IPS-20b (cell line): ENCODE results near the gene COL11A2.

Experiments
- H3K27ac ChIP-seq: one replicate; pipeline ENCODE4 v1.5.1; 2013; ENCODE audit warnings: low read length
- H3K27me3 ChIP-seq: 2 replicates; pipeline ENCODE4 v1.6.1; 2013; ENCODE audit warnings: mild to moderate bottlenecking, low read length, inconsistent platforms; ENCODE audit not compliant: insufficient read depth
- H3K36me3 ChIP-seq: 2 replicates; pipeline ENCODE4 v1.6.1; 2013; ENCODE audit warnings: low read depth, mild to moderate bottlenecking, inconsistent platforms, low read length, moderate library complexity; ENCODE audit not compliant: insufficient read depth
- H3K4me1 ChIP-seq: 2 replicates; pipeline ENCODE4 v1.6.1; 2013; ENCODE audit warnings: mild to moderate bottlenecking, control low read depth, inconsistent platforms, low read length, moderate library complexity; ENCODE audit not compliant: insufficient read depth
- H3K4me3 ChIP-seq: 2 replicates; pipeline ENCODE4 v1.5.1; 2013; ENCODE audit warnings: mild to moderate bottlenecking, low read length, inconsistent platforms
- H3K9ac ChIP-seq: 2 replicates; pipeline ENCODE4 v1.6.1; 2013; ENCODE audit warnings: low read depth, mild to moderate bottlenecking, inconsistent platforms, low read length, moderate library complexity
- H3K9me3 ChIP-seq: 2 replicates; pipeline ENCODE4 v1.6.1; 2013; ENCODE audit warnings: mild to moderate bottlenecking, low read depth, low read length, inconsistent platforms; ENCODE audit not compliant: insufficient read depth

The COL11A2 gene

DNA sequence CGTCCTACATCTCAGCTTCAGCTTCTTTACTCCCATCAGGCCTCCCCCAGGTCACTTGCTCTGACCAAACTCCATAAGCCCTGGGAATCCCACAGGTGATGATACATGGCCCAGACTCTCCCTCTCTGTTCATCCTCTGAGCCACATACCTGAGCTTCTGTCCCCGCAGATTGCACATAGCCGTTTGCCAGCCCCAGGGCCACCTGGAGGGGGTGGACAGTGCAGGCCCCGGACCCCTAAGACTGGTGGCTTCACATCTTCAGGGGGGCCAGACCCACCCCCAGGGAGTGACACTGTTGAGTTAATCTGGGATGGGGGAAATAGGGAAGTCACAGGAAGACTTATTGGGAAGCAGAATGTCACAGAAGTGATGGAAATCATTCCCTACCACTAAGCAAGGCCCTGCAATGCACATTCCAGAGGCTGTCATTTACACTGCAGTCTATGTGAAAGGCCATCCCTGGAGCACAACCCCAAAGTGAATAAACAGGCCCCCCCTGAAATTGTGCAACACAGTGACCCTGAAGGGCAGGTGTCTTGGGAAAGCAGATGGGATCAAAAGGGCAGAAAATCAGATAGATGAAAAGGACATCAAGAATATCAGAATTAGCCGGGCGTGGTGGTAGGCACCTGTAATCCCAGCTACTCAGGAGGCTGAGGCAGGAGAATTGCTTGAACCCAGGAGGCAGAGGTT, 6.0 kb upstream of the COL11A2 start:
- Histone ChIP-seq H3K36me3 (peaks cover 50% of the 10 kb centered on the region), H3K9me3 (no peaks in the 10 kb centered on the region), H3K4me3 (no peak overlapping the region), H3K4me1 (peaks cover 3% of the 10 kb centered on the region; the same call in 1 of the 2 replicates), H3K27me3 (no peaks in the 10 kb centered on the region), H3K27ac (no peak overlapping the region), H3K9ac (no peak overlapping the region)

DNA sequence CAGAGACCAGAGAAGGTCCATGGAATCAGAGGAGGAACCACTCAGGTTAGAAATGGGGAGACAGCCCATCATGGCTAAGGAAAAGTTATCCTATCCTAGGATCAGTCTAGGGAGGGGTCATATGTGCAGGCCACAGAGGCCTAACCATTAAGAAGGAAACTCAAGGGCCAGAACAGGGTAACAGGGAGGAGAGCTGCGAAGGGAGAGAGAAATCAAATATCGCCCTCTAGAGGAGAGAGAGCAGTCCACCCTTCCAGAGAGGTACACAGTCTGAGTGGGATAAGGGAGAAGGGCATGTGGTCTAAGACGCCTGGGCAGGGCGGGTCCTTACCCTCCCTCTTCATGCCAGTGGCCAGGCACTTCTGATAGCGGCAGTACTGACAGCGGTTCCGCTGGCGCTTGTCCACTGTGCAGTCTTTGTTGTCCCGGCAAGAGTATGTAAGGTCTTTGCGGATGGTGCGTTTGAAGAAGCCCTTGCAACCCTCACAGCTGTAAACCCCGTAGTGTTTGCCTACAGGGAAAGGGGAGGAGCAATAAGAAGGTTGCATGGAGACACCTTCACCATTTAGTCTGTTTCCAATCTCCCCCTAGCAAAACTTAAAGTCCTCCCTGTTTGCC, 5.3 kb upstream of the COL11A2 start:
- H3K36me3 ChIP-seq: peaks cover 42% of the 10 kb centered on the region
- H3K27me3 ChIP-seq: peaks cover 6% of the 10 kb centered on the region
- H3K9ac ChIP-seq: no peak overlapping the region
- no peak overlapping the region for H3K27ac ChIP-seq
- H3K4me1 ChIP-seq: peaks cover 3% of the 10 kb centered on the region; the same call in 1 of the 2 replicates
- no peaks in the 10 kb centered on the region for H3K9me3 ChIP-seq
- no peak overlapping the region for H3K4me3 ChIP-seq

DNA sequence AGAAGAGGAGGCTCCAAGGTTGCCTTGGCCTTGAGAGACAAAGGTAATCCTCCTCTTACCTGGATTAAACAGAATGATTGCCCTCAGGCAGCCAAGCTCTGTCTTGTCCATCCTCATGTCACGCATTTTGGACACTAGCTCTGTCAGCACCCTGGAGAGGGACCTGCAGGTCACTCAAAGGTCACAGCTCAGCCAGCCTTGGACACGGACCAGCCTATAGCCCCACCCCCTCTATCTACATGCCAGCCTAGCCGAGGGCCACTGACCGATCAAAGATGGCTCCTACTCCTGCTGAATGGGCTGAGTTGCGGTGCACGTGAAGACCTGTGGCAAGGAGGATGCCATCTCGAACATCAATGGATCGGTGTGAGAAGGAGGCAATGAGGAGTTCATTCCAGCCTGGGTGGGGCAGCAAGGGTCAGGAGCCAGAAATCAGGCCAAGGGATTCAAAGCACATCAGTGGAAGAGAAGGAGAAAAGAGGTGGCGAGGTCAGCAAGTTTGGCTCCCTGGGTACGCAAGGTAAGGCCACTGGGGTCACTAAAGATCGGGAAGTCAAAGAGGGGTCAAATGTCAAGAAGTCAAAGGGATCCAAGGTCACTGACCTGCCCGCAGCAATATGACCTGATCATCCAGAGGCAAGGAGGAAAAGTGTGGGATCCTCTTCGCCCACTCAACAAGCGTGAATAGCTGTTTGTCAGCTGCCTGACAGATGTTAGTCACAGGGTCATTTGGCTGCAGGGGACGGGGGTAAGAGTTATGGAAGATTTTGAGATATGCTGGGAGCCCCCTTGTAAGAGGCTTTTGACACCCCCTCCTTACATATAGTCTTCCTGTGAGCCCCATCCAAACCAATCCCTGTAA, 3.3 kb upstream of the COL11A2 start:
- no peak overlapping the region for H3K27ac ChIP-seq
- H3K27me3 ChIP-seq: peaks cover 25% of the 10 kb centered on the region
- no peak overlapping the region for H3K9ac ChIP-seq
- H3K9me3 ChIP-seq: no peaks in the 10 kb centered on the region
- peaks cover 6% of the 10 kb centered on the region; the same call in 1 of the 2 replicates for H3K4me1 ChIP-seq
- no peak overlapping the region for H3K4me3 ChIP-seq
- H3K36me3 ChIP-seq: peaks cover 31% of the 10 kb centered on the region

DNA sequence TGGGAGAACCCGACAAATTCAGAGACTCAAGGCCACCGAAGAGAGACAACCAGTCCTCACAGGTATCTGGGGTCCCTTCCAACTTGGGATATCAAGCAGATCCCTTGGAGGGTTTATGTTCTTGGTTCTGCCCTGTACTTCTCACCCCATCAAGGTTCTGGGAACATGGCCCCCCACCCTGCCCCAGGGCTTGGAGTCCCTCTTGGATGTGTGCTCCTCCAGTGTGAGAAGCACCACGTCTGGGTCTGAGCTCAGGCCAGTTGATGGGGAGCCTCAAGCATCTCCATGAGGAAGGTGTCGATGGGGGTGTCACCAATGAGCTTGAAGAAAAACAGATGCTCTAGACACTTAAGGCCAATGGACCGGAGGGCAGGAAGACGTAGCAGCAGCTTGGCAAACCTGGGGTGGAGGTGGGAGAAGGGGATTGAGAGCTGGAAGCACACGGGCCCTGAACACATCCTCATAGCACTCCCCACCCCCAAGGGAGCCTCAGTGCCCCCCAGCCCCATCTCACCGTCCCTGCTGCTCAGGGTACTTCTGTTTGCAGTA, 2.2 kb upstream of the COL11A2 start:
- no peak overlapping the region for H3K27ac ChIP-seq
- peaks cover 34% of the 10 kb centered on the region for H3K27me3 ChIP-seq
- no peak overlapping the region for H3K4me3 ChIP-seq
- H3K9me3 ChIP-seq: no peaks in the 10 kb centered on the region
- peaks cover 6% of the 10 kb centered on the region; the same call in 1 of the 2 replicates for H3K4me1 ChIP-seq
- H3K9ac ChIP-seq: no peak overlapping the region
- H3K36me3 ChIP-seq: peaks cover 31% of the 10 kb centered on the region

DNA sequence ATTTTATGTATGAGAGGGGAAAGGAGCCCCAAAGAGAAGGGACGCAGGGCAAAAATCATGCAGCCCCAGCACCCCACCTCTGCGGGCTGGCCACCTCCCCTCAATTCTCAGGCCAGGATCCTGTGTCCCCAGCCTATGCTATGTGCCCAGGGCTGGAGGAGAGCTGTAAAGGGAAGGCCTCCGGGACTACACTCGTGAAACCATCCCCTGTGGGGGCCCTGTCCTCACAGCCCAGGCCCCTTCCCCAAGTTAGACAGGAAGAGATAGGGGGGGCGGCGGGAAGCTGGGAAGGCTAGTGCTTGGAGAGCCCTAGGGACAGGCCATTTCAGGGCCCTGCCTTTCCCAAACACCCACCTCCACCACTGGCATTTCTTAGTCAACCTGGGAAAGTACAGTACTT, 1.4 kb upstream of the COL11A2 start:
- Histone ChIP-seq H3K9me3 (no peaks in the 10 kb centered on the region), H3K4me1 (peaks cover 6% of the 10 kb centered on the region; the same call in 1 of the 2 replicates), H3K36me3 (peaks cover 31% of the 10 kb centered on the region), H3K27ac (no peak overlapping the region), H3K27me3 (peaks cover 36% of the 10 kb centered on the region), H3K4me3 (peak overlapping the region; percentile 79; the same call in 1 of the 2 replicates), H3K9ac (no peak overlapping the region)

DNA sequence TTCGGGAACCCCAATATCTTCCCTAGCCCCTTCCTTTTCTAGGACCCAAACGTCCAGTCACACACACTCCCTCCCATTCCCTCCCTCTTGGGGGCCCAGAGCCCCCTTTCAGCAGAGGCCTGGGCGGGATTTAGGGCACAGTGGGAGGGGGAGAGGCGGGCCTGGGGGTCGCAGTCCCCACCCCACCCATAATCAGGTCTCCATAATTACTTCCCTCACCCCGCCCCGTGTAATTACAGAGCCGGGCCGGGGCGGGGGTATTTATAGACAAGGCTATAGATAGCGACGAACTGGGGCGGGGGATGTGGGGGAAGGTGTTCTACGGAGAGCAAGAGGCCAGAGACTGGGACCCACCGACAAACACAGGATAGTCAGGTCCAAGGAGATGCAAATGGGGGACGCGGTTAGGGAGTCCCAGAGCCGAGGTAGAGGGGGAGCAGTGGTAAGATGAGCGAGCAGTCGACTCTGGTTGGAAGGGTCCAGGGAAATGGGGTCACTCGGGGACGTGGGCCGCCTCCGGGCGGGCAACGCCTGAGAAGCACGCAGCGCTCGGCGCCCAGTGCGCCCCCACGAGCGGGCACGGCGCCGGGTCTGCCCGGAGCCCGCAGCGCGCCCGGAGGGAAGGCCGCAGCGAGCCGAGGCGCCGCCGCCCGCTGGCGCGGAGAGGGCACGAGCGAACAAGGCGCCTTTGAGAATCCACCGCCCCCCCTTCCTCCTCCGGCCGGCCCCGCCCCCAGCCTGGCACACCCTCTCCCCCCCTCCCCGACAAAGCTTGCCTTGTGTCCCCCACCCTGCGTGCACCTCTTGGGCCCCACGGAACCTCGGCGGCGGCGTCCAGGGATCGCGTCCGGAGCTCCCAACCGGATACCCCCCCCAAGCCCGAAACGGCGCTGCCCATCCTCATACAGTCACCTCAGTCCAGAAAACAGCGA, 670 bp upstream of the COL11A2 start:
- H3K27ac ChIP-seq: no peak overlapping the region
- H3K27me3 ChIP-seq: peaks cover 40% of the 10 kb centered on the region
- peak overlapping the region; percentile 48; the same call in 1 of the 2 replicates for H3K9ac ChIP-seq
- peaks cover 31% of the 10 kb centered on the region for H3K36me3 ChIP-seq
- H3K4me1 ChIP-seq: peaks cover 6% of the 10 kb centered on the region; the same call in 1 of the 2 replicates
- H3K9me3 ChIP-seq: no peaks in the 10 kb centered on the region
- peak overlapping the region; percentile 79 for H3K4me3 ChIP-seq

DNA sequence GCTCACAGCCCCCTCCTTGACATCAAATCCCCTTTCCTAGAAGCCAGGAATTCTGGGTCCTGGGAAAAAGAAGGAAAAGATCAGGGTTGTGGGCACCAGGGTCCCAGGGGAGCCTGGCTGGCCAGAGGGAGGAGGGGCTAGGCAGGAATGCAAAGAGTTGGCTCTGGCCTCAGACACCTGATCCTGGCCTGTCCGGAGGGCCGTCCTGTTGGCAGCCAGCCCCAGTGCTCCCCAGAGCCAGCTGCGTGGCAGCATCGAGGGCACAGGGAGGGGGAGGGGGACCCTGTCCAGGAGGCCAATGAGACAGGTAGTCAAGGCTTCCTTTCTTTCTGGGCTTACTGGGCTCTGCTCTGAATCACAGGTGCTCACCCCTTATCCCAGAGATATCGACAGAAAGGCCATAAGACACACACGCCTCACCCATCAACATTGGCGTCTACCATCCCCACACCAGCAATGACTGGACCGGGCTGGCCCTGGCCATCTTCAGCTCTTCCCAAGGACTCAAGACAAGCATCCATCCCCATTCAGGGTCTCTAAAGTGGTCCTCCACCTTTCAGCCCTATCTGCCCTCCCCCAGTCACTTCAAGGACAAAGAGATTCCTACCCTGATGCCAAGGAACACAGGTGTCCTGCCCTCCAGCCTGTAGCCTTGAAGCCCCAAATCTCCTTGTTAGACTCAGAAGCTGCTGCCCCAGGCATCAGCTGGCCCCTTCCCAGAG, 723 bp downstream of the COL11A2 start:
- Histone ChIP-seq H3K9ac (no peak overlapping the region), H3K27me3 (peaks cover 50% of the 10 kb centered on the region)

DNA sequence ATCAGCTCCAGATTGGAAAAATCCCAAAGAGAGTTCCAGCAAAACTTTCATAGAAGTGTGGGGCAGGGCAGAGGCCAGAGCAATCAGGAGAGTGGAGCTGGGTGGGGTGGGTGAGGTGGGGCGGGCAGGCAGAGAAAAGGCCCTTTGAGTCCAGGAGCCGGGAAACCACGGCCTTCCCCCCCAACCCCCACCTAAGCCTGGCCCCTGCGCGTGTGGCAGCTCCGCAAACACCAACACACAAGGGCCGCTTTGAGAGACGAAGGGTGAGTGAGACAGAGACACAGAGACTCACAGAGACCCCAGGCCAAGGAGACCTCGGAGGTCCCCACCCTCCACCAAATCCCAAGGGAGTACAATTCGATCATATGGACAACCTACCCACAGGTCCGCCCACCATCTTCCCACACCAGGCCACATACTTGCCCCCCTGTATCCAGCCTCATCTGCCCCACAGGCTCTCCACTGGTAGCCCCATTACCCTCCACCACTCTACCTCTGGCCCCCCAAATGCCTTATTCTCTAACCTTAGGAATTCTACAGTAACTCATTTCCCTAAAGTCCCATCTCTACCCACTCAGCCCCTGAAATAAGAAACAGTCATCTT, 1.7 kb downstream of the COL11A2 start:
- H3K9me3 ChIP-seq: no peaks in the 10 kb centered on the region
- no peak overlapping the region for H3K27ac ChIP-seq
- peaks cover 59% of the 10 kb centered on the region for H3K27me3 ChIP-seq
- no peak overlapping the region for H3K9ac ChIP-seq
- no peak overlapping the region for H3K4me3 ChIP-seq
- H3K36me3 ChIP-seq: peaks cover 14% of the 10 kb centered on the region
- H3K4me1 ChIP-seq: peaks cover 6% of the 10 kb centered on the region; the same call in 1 of the 2 replicates

More for the DNA sequence above, 723 bp downstream of the COL11A2 start:
- H3K4me3 ChIP-seq: peak overlapping the region; percentile 46; the same call in 1 of the 2 replicates
- H3K27ac ChIP-seq: no peak overlapping the region
- peaks cover 6% of the 10 kb centered on the region; the same call in 1 of the 2 replicates for H3K4me1 ChIP-seq
- peaks cover 23% of the 10 kb centered on the region for H3K36me3 ChIP-seq
- no peaks in the 10 kb centered on the region for H3K9me3 ChIP-seq

DNA sequence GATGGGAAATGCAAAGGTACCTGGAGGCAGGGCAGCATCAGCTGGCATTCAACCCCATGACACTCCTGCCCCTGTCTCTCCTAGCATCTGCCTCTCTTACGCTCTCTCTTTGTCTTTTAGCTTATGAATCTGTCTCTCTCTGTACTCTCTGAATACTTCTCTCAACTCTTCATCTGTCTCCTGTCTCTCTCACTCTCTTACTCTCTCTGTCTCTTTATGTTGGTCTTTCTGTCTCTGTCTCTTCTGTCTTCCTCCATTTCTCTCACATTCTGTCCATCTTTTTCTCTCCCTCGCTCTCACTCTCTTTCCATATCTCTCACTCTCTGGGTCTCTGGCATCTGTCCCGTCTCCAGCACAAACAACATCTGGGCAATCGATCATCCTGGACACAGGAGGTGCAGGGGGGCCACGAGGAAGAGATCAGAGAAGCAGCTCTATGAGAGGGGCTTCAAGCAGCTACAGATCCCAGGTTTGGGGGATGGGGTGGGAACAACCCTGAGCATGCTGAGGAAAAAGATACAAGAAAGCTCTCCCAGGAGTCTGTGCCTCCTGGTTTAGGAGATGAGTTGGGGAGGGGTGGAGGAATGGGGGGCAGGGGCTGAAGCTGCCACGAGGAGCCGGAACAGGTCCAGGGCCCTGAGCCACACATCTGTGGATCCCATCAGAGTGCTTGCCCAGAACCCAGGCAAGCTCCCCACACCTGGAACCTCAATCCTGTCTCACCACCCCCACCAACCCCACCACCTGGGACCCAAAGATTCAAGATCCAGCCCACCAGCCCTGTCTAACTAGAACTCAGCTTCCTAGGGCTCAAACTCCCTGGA, 2.4 kb downstream of the COL11A2 start:
- Histone ChIP-seq H3K4me1 (peaks cover 6% of the 10 kb centered on the region; the same call in 1 of the 2 replicates), H3K9me3 (no peaks in the 10 kb centered on the region), H3K9ac (no peak overlapping the region), H3K4me3 (no peak overlapping the region), H3K27me3 (peaks cover 59% of the 10 kb centered on the region), H3K27ac (no peak overlapping the region), H3K36me3 (peaks cover 6% of the 10 kb centered on the region)
